C4-2B (cell line): Measurements from ENCODE around the gene RBM8A.

Experiments used
- H3K27ac ChIP-seq: fragments of 450-650 bp; 2 replicates; pipeline ENCODE4 v1.5.1; 2017
- CTCF ChIP-seq: fragments of 450-650 bp; conservative IDR thresholded peaks from 2 replicates; pipeline ENCODE4 v1.5.1; 2017; ENCODE audit warnings: mild to moderate bottlenecking
- ZFX ChIP-seq: fragments of 450-650 bp; IDR thresholded peaks from 2 replicates; pipeline ENCODE4 v1.6.1; 2017

Gene RBM8A

GRCh38 chr1:145959957-145960467, 32.7 kb upstream of the RBM8A start:
- H3K27ac ChIP-seq: no peak overlapping the region
- TF ChIP-seq ZFX (no peak), CTCF (no peak)

GRCh38 chr1:145959333-145959732, 32.0 kb upstream of the RBM8A start:
- no peak overlapping the region for H3K27ac ChIP-seq
- TF ChIP-seq ZFX (no peak), CTCF (no peak)

- TF ChIP-seq CTCF (no peak), ZFX (no peak)
- H3K27ac ChIP-seq: no peak overlapping the region
These were observed 31.4 kb upstream of the RBM8A start for GRCh38 chr1:145958734-145959133.

GRCh38 chr1:145957443-145958319, 30.4 kb upstream of the RBM8A start, which contains the start of gene LIX1L:
Gene LIX1L (minus strand): TSS chr1:145958017. CDS start chr1:145957927, 90 bp downstream.
- H3K27ac ChIP-seq: no peak within 1 kb of the TSS
- TF ChIP-seq ZFX: no peak
- TF ChIP-seq CTCF: no peak

GRCh38 chr1:145956781-145957442, 29.6 kb upstream of the RBM8A start:
- TF ChIP-seq ZFX: no peak
- no peak for TF ChIP-seq CTCF
- no peak overlapping the region for H3K27ac ChIP-seq

- TF ChIP-seq CTCF (no peak), ZFX (no peak)
- H3K27ac ChIP-seq: no peak overlapping the region
These were observed 29.1 kb upstream of the RBM8A start for GRCh38 chr1:145956361-145956760.

- no peak overlapping the region for H3K27ac ChIP-seq
- TF ChIP-seq CTCF (no peak), ZFX (no peak)
These were observed 28.2 kb upstream of the RBM8A start for GRCh38 chr1:145955436-145955835.
